ENCODE results near the gene TSPAN9. TPM values are rescaled to one million over a fixed set of nuclear protein-coding genes. Genes with fewer than 3 reads are reported as not detected.

Gene TSPAN9
- total and polyA plus RNA-seq, 9 of the 15 experiments (the other 6 are each of a cell fraction or from before 2014, with no cell fraction given), result 0.23 to 2.1 (median 0.60) TPM; not detected in 2

DNA sequence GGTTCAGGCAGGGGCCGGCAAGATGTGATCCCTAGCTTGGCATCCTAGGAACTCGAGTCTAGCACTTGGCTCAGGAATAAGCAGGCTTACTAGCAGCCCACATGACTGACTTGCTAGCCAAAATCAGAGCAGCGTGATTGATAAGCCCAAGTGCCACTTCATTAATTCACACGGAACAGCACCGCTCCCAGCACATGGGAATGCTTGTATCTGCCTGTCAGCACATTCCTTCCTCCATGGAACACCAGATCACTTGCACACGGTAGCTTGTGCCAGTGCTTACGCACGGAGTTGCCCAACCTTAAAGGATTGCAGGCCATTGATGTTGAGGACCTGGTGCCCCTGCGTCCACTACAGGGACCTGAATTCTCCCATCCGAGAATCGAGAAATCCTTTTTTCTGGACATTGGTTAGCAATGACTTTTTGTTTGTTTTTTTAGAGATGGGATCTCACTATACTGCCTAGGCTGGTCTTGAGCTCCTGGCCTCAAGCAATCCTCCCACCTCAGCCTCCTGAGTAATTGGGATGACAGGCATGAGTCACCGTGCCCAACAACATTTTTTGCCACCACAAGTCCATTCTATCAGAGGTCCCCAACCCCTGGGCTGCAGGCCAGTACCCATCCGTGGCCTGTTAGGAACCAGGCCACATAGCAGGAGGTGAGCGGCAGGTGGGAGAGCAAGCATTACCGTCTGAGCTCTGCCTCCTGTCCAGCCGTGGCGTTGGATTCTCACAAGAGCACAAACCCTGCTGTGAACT, 30.6 kb upstream of the TSPAN9 start:
- Histone ChIP-seq H3K27me3 (ENCODE audit: control insufficient read depth in 2 of 2, insufficient read depth in 2 of 2, low read length in 2 of 2) (peaks cover 2 to 5% of the 10 kb centered on the region in 2 experiments; a peak in 2 of 5 replicates), H3K4me3 (no peak overlapping the region), H3K4me1 (replicated peaks in 1 of 2; ENCODE audit: control insufficient read depth in 2 of 2, insufficient read depth in 2 of 2, low read length in 2 of 2) (no peaks in the 10 kb centered on the region; a peak in 1 of 5 replicates), H3K9me1 (ENCODE audit: control insufficient read depth, insufficient read depth, low read length) (no peaks in the 10 kb centered on the region), H2AFZ (ENCODE audit: low read depth, low read length) (no peak overlapping the region), H3K9me3 (replicated peaks; ENCODE audit: control insufficient read depth, insufficient read depth, low read depth, low read length) (no peaks in the 10 kb centered on the region), H3K79me2 (ENCODE audit: control insufficient read depth, insufficient read depth, low read length) (no peaks in the 10 kb centered on the region), H3K9ac (ENCODE audit: insufficient read depth in 1 of 2, low read depth in 2 of 2, low read length in 2 of 2) (no peak overlapping the region), H3K27ac (ENCODE audit: extremely low read depth, low read depth, low read length) (no peak overlapping the region), H4K20me1 (replicated peaks; ENCODE audit: control insufficient read depth, insufficient read depth, low read length) (peaks cover 7% of the 10 kb centered on the region; the same call in 1 of the 2 replicates), H3K4me2 (ENCODE audit: insufficient read depth, low read length) (no peak overlapping the region), H3K36me3 (ENCODE audit: control insufficient read depth, insufficient read depth, low read length) (peaks cover 4% of the 10 kb centered on the region; the same call in 1 of the 3 replicates)
- POLR2A ChIA-PET, result interaction anchor here (0.6 kb wide), 2 partner anchors 9 to 29 kb away, joined by 3 read pairs; no protein-coding TSS in a partner anchor
- intact Hi-C loops (cut with micrococcal nuclease), result no loop called here
- TF ChIP-seq TAL1 (IDR thresholded peaks at IDR 0.05), result no peak
- TF ChIP-seq BCL6 (CRISPR knock-in tag; IDR thresholded peaks at IDR 0.05), result no peak
- no peak for TF ChIP-seq ZNF79 (CRISPR knock-in tag; IDR thresholded peaks at IDR 0.05; ENCODE audit: low read depth)
- TF ChIP-seq TOE1 (IDR thresholded peaks at IDR 0.05; ENCODE audit: borderline replicate concordance), result no peak
- TF ChIP-seq TOE1 (CRISPR knock-in tag; IDR thresholded peaks at IDR 0.05; ENCODE audit: borderline replicate concordance, low read depth), result no peak
- no peak for TF ChIP-seq ESRRB (CRISPR knock-in tag; IDR thresholded peaks at IDR 0.05; ENCODE audit: borderline replicate concordance)
- TF ChIP-seq, protein P1, sequence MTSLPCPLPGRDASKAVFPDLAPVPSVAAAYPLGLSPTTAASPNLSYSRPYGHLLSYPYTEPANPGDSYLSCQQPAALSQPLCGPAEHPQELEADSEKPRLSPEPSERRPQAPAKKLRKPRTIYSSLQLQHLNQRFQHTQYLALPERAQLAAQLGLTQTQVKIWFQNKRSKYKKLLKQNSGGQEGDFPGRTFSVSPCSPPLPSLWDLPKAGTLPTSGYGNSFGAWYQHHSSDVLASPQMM (CRISPR knock-in tag; IDR thresholded peaks at IDR 0.05), result no peak
- TF ChIP-seq BRD9 (IDR thresholded peaks at IDR 0.05; ENCODE audit: low read depth, partially characterized antibody), result no peak
- TF ChIP-seq, protein P2, sequence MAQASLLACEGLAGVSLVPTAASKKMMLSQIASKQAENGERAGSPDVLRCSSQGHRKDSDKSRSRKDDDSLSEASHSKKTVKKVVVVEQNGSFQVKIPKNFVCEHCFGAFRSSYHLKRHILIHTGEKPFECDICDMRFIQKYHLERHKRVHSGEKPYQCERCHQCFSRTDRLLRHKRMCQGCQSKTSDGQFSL (CRISPR knock-in tag; IDR thresholded peaks at IDR 0.05), result no peak
- TF ChIP-seq, protein P2 (tag; IDR thresholded peaks at IDR 0.05), result no peak
- no peak for FAIRE-seq
- DNase-seq (ENCODE audit: extremely low read depth in 1 of 4, low spot score in 3 of 4), result peak in 1 of 4 experiments; percentile 1
- in situ Hi-C loops (cut with MboI), result no loop called here
- CTCF ChIA-PET (ENCODE audit: low intra/inter-chr PET ratio), result no interaction called here
- ATAC-seq, result no peak
- WGBS (ENCODE audit: insufficient coverage, low coverage, missing lambda C conversion rate), result 20% methylated on average over 17 of the region's 17 CpGs
- BruUV-seq (replicated peaks), result no TSS peak

All from K562 (cell line).